BLaER1 treated with 17β-estradiol and CSF1 and Interleukin-3, amounts not matched to agents 10 nM and 100 nM (cell line): ENCODE data around the gene IGIP.

Experiments
- H3K27ac ChIP-seq, 11 experiments: shearing (Covaris generic); formaldehyde crosslinking; 2 replicates each; pipeline ENCODE4 v1.8.1; 2022
- H3K27me3 ChIP-seq, 11 experiments: shearing (Covaris generic); formaldehyde crosslinking; 2 replicates each; pipeline ENCODE4 v1.8.1; 2022
- H3K36me3 ChIP-seq, 11 experiments: shearing (Covaris generic); formaldehyde crosslinking; 2 replicates each; pipeline ENCODE4 v1.8.1; 2022
- H3K4me1 ChIP-seq, 10 experiments: shearing (Covaris generic); formaldehyde crosslinking; 2 replicates each; pipeline ENCODE4 v1.8.1; 2022
- H3K4me2 ChIP-seq, 11 experiments: shearing (Covaris generic); formaldehyde crosslinking; 2 replicates each; pipeline ENCODE4 v1.8.1; 2022
- H3K4me3 ChIP-seq, 10 experiments: shearing (Covaris generic); formaldehyde crosslinking; 2 replicates each; pipeline ENCODE4 v1.8.1; 2022
- H3K9ac ChIP-seq, 11 experiments: shearing (Covaris generic); formaldehyde crosslinking; 2 replicates each; pipeline ENCODE4 v1.8.1; 2022
- H3K9me3 ChIP-seq, 11 experiments: shearing (Covaris generic); formaldehyde crosslinking; replicated peaks in 1 of 11; 2 replicates each; pipeline ENCODE4 v1.8.1; 2022
- H4K20me1 ChIP-seq, 11 experiments: shearing (Covaris generic); formaldehyde crosslinking; 2 replicates each; pipeline ENCODE4 v1.8.1; 2022
- Cebpa-rat ChIP-seq, 11 experiments: shearing (Covaris generic); IDR thresholded peaks; 2 replicates each; pipeline ENCODE4 v1.8.1; 2022

Gene IGIP

GRCh38 chr5:140114341-140115185 is 11.2 kb upstream of the IGIP start:
- H3K27ac ChIP-seq, result peak overlapping the region; percentile 71 to 86 (median 80)

GRCh38 chr5:140115186-140115500 is 10.6 kb upstream of the IGIP start:
- Histone ChIP-seq H3K27me3 (peaks cover 34 to 67% (median 50%) of the 10 kb centered on the region in 11 experiments), H3K27ac (peak overlapping the region in 2 of 11 experiments; percentile 82 to 83; a peak in 3 of 22 replicates), H3K4me1 (peaks cover 19 to 55% (median 34%) of the 10 kb centered on the region in 10 experiments), H3K4me3 (peak overlapping the region; percentile 75 to 89 (median 82)), H3K4me2 (peak overlapping the region; percentile 80 to 100 (median 92)), H3K9ac (peak overlapping the region; percentile 78 to 91 (median 86)), H3K36me3 (no peaks in the 10 kb centered on the region), H4K20me1 (peaks cover 35 to 72% (median 56%) of the 10 kb centered on the region in 11 experiments), H3K9me3 (no peaks in the 10 kb centered on the region)
- no peak for TF ChIP-seq Cebpa-rat (IDR thresholded peaks at IDR 0.05)

More at GRCh38 chr5:140114341-140115185, 11.2 kb upstream of the IGIP start:
- Histone ChIP-seq H3K9me3 (no peaks in the 10 kb centered on the region), H3K27me3 (peaks cover 39 to 73% (median 56%) of the 10 kb centered on the region in 11 experiments), H3K4me2 (peak overlapping the region; percentile 80 to 100 (median 92)), H3K4me1 (peaks cover 19 to 55% (median 34%) of the 10 kb centered on the region in 10 experiments), H3K36me3 (no peaks in the 10 kb centered on the region), H4K20me1 (peaks cover 37 to 74% (median 61%) of the 10 kb centered on the region in 11 experiments), H3K9ac (peak overlapping the region; percentile 78 to 91 (median 86)), H3K4me3 (peak overlapping the region; percentile 75 to 89 (median 82))
- TF ChIP-seq Cebpa-rat (IDR thresholded peaks at IDR 0.05), result no peak

- Histone ChIP-seq H3K27ac (no peak overlapping the region), H3K4me3 (no peak overlapping the region), H3K4me1 (peaks cover 19 to 51% (median 34%) of the 10 kb centered on the region in 10 experiments), H3K9me3 (no peaks in the 10 kb centered on the region), H3K9ac (no peak overlapping the region), H3K36me3 (no peaks in the 10 kb centered on the region), H3K4me2 (peak overlapping the region in 8 of 11 experiments; percentile 5 to 100 (median 90); a peak in 11 of 22 replicates), H4K20me1 (peaks cover 24 to 65% (median 41%) of the 10 kb centered on the region in 11 experiments; a peak in 21 of 22 replicates), H3K27me3 (peaks cover 19 to 51% (median 34%) of the 10 kb centered on the region in 11 experiments)
- no peak for TF ChIP-seq Cebpa-rat (IDR thresholded peaks at IDR 0.05)
These were observed 9.0 kb upstream of the IGIP start for GRCh38 chr5:140116716-140117115.

GRCh38 chr5:140117523-140117922 is 8.2 kb upstream of the IGIP start:
- Histone ChIP-seq H3K9me3 (no peaks in the 10 kb centered on the region), H3K36me3 (no peaks in the 10 kb centered on the region), H3K4me3 (no peak overlapping the region), H3K4me1 (peaks cover 18 to 43% (median 31%) of the 10 kb centered on the region in 10 experiments), H3K27me3 (peaks cover 10 to 43% (median 26%) of the 10 kb centered on the region in 11 experiments), H3K9ac (no peak overlapping the region), H3K4me2 (peak overlapping the region in 2 of 11 experiments; percentile 5 to 82; a peak in 1 of 22 replicates), H4K20me1 (peaks cover 16 to 65% (median 34%) of the 10 kb centered on the region in 11 experiments; a peak in 19 of 22 replicates), H3K27ac (no peak overlapping the region)
- 0 out of 22 replicates have a peak, but pooled peaks of 2 of the 11 experiments have one; percentile 17 to 31 for TF ChIP-seq Cebpa-rat (IDR thresholded peaks at IDR 0.05)

- Histone ChIP-seq H3K27ac (no peak overlapping the region), H3K4me3 (no peak overlapping the region), H3K9ac (no peak overlapping the region), H4K20me1 (peaks cover 13 to 68% (median 34%) of the 10 kb centered on the region in 11 experiments; a peak in 18 of 22 replicates), H3K4me2 (peak overlapping the region in 3 of 11 experiments; percentile 5 to 28 (median 7); a peak in 3 of 22 replicates), H3K36me3 (no peaks in the 10 kb centered on the region), H3K4me1 (peaks cover 9 to 38% (median 23%) of the 10 kb centered on the region in 10 experiments), H3K27me3 (peaks cover 1 to 34% (median 17%) of the 10 kb centered on the region in 11 experiments; a peak in 21 of 22 replicates), H3K9me3 (no peaks in the 10 kb centered on the region)
- no peak for TF ChIP-seq Cebpa-rat (IDR thresholded peaks at IDR 0.05)
These were observed 7.3 kb upstream of the IGIP start for GRCh38 chr5:140118302-140118936.

GRCh38 chr5:140126315-140127012 is 727 bp downstream of the IGIP start:
- no peaks in the 10 kb centered on the region for H3K9me3 ChIP-seq
- no peak for TF ChIP-seq Cebpa-rat (IDR thresholded peaks at IDR 0.05)
- no peak overlapping the region for H3K9ac ChIP-seq
- peaks cover 3 to 6% (median 4%) of the 10 kb centered on the region in 10 experiments for H3K4me1 ChIP-seq
- H4K20me1 ChIP-seq, result peaks cover 0 to 26% (median 0%) of the 10 kb centered on the region in 11 experiments; a peak in 3 of 22 replicates
- no peaks in the 10 kb centered on the region for H3K27me3 ChIP-seq
- no peak overlapping the region for H3K27ac ChIP-seq
- H3K36me3 ChIP-seq, result no peaks in the 10 kb centered on the region
- H3K4me2 ChIP-seq, result no peak overlapping the region
- H3K4me3 ChIP-seq, result no peak overlapping the region

GRCh38 chr5:140128376-140128775 is 2.6 kb downstream of the IGIP start:
- Histone ChIP-seq H3K27ac (no peak overlapping the region), H3K9me3 (no peaks in the 10 kb centered on the region), H3K4me3 (no peak overlapping the region), H3K27me3 (no peaks in the 10 kb centered on the region), H4K20me1 (peaks cover 0 to 30% (median 0%) of the 10 kb centered on the region in 11 experiments; a peak in 3 of 22 replicates), H3K4me1 (peaks cover 22 to 25% (median 23%) of the 10 kb centered on the region in 10 experiments), H3K36me3 (no peaks in the 10 kb centered on the region), H3K4me2 (no peak overlapping the region), H3K9ac (no peak overlapping the region)
- TF ChIP-seq Cebpa-rat (IDR thresholded peaks at IDR 0.05), result no peak

- no peak for TF ChIP-seq Cebpa-rat (IDR thresholded peaks at IDR 0.05)
- Histone ChIP-seq H3K4me1 (peaks cover 26 to 52% (median 51%) of the 10 kb centered on the region in 10 experiments), H3K4me2 (peak overlapping the region; percentile 56 to 86 (median 71)), H3K9me3 (no peaks in the 10 kb centered on the region), H4K20me1 (peaks cover 0 to 17% (median 0%) of the 10 kb centered on the region in 11 experiments; a peak in 3 of 22 replicates), H3K4me3 (no peak overlapping the region), H3K27ac (no peak overlapping the region), H3K27me3 (no peaks in the 10 kb centered on the region), H3K9ac (no peak overlapping the region), H3K36me3 (no peaks in the 10 kb centered on the region)
These were observed 5.4 kb downstream of the IGIP start for GRCh38 chr5:140130949-140131733.
